GM21381 (cell line): Measurements from ENCODE around the gene CD2BP2.
A peak's percentile ranks its signal among the peaks of the same experiment; 100 is the strongest.
"Not testable (repeated sequence)": the region's sequence is repeated elsewhere in the genome, so short reads cannot be mapped to it uniquely, and the experiment has no call there.

Experiments
- ATAC-seq: cut with Tn5 transposase; IDR thresholded peaks from one replicate; pipeline ENCODE4 v1.9.1; 2021; ENCODE audit warnings: mild to moderate bottlenecking, moderate library complexity; ENCODE audit not compliant: unreplicated experiment

Gene CD2BP2

DNA sequence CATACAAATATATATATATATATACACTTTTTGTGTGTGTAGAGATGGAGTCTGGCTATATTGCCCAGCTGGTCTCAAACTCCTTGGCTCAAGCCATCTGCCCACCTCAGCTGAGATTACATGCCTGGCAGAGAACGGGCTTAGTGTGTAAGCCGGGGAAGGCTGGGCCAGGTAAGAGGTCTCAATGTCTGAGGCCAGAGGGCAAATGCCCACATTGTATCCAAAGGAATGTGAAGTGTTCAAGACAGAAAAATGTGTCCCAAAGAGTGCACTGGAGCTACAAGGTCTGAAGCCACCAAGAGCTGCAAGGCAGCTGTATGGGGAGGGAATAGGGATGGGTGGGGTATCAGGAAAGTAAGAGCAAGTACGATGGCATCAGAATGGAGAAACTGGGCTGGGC is 8.8 kb downstream of the CD2BP2 start:
- ATAC-seq: no peak

GRCh38 chr16:30343491-30343820 is 11.7 kb downstream of the CD2BP2 start:
- not testable (repeated sequence) for ATAC-seq

DNA sequence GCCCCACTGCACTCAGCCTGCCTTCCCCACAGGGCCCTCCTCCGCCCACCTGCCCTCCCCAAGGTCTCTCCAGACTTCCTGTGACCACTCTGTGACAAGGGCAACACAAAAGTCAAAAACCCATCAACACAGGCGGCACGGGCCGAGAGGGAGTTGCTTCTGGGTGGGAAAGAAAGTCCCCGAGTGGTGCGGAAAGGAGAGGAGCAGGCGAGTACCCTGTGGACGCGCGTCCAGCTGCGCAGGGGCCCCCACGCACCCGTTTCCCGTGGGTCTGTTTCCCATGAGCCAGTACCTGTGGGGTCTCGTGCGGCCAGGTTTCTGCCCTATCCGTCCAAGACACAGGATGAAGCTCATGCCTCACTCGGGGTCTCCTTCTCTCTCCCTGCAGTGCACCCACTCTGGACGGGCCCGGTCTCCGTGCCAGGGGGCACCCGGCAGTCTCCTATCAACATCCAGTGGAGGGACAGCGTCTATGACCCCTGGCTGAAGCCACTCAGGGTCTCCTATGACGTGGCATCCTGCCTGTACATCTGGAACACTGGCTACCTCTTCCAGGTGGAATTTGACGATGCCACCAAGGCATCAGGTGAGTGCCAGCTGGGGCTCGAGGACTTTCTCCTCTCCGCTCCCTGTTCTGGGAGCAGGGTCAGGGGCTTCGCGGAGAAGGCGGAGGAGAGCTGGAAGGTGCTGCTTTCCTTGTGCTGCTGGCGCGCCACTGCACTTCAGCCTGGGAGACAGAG is 12.2 kb downstream of the CD2BP2 start:
- ATAC-seq: no peak

DNA sequence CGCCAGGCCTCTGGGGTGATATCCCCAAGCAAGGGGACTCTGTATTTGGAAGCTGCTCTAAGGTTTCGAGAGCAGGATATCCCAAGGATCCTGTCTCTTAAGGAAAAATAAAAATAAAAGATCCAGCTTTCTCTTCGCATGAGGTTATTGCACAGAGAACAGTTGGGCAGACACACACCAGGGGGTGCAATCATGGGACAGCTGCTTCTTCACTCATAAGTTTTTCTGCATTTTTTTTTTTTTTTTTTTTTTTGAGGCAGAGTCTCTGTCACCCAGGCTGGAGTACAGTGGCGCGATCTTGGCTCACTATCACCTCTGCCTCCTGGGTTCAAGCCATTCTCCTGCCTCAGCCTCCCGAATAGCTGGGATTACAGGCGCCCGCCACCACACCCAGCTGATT is 13.1 kb downstream of the CD2BP2 start:
- not testable (repeated sequence) for ATAC-seq

GRCh38 chr16:30340621-30341020 is 14.5 kb downstream of the CD2BP2 start:
- ATAC-seq: no peak

DNA sequence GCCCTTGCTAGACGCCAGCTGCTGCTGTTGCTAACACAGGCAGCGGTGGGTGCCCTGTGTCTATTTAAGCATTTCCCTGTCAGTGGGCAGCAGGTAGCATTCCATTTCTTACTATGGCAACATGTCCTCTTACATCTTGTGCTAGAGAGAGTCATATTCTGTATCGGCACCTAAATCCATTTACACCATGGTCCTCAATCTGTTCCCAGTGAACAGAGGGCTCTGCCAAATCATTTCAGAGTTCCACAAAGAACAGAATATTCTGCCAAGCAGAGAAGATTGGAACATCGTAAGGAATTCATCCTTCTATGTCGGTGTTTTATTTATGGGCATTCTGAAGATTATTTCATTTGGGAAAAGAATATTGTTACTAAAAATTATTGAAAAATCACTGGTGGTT is 16.4 kb downstream of the CD2BP2 start:
- ATAC-seq: not testable (repeated sequence)

- ATAC-seq: not testable (repeated sequence)
Measured at GRCh38 chr16:30337964-30338357, 17.1 kb downstream of the CD2BP2 start.

- ATAC-seq: peak; percentile 16
Measured at GRCh38 chr16:30335598-30336474, 19.3 kb downstream of the CD2BP2 start.

DNA sequence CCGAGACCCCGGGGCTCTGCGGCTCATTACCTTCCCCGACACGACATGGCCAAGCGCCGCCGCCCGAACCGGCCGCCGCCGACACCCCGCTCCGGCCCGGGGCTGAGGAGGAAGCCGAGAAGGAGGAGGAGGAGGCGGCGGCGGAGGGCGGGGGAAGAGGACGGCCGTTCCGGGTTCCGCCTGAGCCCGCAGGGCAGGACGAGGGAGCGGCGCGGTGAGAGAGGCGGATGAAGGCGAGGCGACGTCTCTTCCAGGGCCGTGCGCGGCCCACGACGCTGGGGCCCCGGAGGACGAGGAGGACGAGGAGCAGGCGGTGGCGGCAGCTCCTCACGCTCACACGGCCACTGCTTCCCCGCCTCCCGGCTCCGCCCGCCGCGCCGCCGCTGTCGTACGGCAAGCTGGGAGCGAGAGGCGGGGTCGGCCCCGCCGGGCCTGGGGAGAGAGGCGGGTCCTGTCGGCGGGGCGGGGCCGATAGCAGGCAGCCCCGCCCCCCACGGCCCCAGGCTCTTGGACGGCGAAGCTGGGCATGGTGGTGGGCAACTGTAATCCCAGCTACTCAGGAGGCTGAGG is 20.0 kb downstream of the CD2BP2 start:
- ATAC-seq: peak; percentile 81

DNA sequence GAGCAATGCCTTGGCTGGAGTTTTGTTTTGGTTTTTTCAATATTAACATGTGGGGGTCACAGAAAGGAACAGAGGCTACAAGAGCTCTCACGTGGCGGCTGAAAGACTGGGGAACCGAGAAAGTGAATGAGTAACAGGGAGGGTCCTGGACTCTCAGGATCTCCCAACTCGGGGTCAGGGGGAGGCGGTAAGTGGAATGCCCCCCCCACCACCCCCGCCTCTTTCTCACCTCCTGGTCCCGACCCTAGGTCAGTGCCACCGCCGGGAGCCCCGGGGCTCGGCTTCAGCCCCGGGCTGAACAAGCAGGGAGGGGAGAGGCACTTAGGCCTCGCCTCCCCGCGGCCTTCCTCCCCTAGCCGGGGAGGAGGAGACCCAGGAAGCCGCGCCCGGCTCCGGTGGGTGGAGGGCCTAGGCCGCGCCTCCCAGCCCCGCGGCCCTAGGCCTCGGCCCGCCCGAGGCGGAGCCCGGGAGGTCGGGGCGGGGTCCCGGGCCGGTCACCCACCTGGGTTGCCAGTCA is 20.6 kb downstream of the CD2BP2 start:
- ATAC-seq: peak; percentile 86

GRCh38 chr16:30324220-30324619 is 30.9 kb downstream of the CD2BP2 start:
- ATAC-seq: not testable (repeated sequence)

DNA sequence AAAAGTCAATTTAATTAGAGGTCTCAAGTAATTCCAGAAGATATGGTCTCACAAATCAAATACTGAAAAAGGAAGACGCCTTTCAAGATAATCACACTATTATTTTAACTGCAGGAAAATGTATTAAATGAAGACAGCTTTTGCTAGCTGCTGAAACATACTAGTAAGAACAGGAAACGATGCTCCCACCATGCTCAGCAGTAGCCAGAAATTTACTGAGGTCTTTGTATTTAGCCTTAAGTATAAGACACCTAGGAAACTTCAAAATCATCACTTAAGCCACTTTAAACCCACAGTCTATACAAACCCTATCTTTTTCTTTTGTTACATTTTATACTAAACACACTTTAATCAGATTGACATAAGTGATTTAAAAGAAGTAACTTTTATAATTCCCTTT is 36.5 kb downstream of the CD2BP2 start:
- not testable (repeated sequence) for ATAC-seq

DNA sequence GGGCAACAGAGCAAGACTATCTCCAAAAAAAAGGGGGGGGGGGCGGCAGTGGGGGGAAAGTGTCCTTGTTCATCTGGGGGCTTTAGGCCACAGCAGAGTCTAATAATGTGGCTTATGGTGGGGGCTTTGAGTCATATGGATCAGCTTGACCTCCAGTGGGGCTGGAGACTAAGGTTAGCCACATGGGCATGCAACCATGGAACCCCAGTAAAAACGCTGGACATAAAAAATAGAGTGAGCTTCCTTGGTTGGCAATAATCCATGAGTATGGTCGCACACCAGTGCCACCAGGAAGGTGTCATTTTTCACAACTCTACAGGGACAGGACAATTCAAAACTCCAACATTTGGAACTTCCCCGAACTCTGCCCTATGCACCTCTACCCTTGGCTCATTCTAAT is 44.2 kb downstream of the CD2BP2 start:
- not testable (repeated sequence) for ATAC-seq

DNA sequence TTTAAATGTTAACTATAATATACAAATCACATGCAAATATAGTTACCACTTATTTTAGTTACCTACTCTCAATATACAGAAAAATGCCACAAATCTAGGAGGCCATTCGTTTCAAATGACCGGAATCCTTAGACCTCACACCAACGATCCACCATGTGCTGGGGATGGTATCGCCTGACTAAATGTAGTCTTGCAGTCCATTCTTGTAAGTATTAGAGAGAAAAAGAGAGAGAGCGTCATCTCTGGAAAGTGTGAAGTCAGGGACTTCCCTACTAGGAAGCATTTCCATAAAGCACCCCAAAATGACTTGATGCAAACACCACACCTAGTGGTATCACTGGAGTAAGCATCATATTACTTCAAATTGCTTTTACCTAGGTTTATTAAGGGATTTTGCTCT is 45.9 kb downstream of the CD2BP2 start:
- ATAC-seq: not testable (repeated sequence)
